Gastroesophageal sphincter (tissue), 3 donors: ENCODE data around the gene ECM1.

Experiments used
- POLR2A ChIP-seq, 2 donors: fragments of 450-650 bp; IDR thresholded peaks; one replicate each; pipeline ENCODE4 v1.6.1; 2017; ENCODE audit warnings: antibody characterized with exemption in 2 of 2, mild to moderate bottlenecking in 2 of 2, moderate library complexity in 1 of 2
- POLR2AphosphoS5 ChIP-seq: sonication (generic); formaldehyde crosslinking; IDR thresholded peaks from one replicate; pipeline ENCODE4 v1.6.1; 2017; ENCODE audit warnings: antibody characterized with exemption
- TF ChIP-seq, protein P1 (sequence below), 4 experiments: fragments of 200-600 bp in 2 of 4; fragments of 450-650 bp in 2 of 4; sonication (generic) in 1 of 4; IDR thresholded peaks; one replicate each; pipeline ENCODE4 v1.5.1; 2017 to 2019; ENCODE audit warnings: antibody characterized with exemption in 4 of 4, mild to moderate bottlenecking in 2 of 4, moderate library complexity in 2 of 4

DNA sequence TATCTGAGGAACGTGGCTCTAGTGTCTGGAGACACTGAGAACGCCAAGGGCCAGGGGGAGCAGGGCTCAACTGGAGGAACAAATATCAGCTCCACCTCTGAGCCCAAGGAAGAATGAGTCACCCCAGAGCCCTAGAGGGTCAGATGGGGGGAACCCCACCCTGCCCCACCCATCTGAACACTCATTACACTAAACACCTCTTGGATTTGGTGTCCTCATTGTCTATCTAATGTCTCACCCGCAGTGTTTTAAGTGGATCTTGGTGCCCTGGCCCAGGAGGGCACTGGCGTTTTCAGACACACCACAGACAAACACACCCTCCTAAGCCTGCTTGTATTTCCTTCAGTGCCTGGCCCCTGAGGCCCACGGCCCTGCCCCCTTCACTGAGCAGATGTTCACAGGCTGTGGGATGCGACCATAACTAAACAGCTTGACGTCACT, 5.5 kb downstream of the ECM1 start:
- TF ChIP-seq POLR2A (IDR thresholded peaks at IDR 0.05) (no peak), POLR2AphosphoS5 (no peak)
- TF ChIP-seq, protein P1, sequence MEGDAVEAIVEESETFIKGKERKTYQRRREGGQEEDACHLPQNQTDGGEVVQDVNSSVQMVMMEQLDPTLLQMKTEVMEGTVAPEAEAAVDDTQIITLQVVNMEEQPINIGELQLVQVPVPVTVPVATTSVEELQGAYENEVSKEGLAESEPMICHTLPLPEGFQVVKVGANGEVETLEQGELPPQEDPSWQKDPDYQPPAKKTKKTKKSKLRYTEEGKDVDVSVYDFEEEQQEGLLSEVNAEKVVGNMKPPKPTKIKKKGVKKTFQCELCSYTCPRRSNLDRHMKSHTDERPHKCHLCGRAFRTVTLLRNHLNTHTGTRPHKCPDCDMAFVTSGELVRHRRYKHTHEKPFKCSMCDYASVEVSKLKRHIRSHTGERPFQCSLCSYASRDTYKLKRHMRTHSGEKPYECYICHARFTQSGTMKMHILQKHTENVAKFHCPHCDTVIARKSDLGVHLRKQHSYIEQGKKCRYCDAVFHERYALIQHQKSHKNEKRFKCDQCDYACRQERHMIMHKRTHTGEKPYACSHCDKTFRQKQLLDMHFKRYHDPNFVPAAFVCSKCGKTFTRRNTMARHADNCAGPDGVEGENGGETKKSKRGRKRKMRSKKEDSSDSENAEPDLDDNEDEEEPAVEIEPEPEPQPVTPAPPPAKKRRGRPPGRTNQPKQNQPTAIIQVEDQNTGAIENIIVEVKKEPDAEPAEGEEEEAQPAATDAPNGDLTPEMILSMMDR (IDR thresholded peaks at IDR 0.05), result no peak
